ENCODE results near the gene MYLK4.

MYLK4 gene

DNA sequence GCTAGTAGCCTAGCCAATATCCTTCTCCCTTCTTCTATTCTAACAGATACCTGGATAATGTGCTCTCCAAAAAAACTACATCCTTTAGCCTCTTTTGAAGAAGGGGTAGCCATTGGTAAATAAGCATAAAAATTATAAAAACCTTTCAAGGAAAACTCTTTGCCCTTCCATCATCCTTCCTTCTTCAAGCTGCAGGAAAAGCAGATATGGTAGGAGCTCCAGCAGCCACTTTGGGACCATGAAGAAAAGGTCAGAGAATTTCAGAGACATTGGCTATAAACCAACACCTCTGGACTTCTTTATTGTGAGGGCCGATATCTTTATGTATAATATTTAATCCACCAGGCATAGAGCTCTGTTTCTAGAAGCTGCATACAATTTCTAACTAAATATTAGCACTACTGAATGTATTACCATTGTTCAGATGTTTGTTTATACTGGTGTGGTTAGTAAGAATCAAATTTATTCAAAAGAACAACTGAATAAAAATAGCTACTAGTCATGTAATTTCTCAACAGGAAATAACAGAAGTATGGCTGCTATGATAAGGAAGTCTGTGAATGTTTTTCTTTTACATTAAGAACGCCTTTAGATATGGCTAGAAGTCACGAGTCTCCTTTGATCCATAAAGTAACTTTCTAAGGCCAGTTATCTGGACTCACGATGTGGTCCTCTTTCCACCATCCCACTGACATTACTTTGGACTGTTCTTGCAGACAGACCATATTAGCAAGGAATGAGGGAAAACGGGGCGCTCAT lies 32.2 kb downstream of the MYLK4 start:
- Histone ChIP-seq H3K27me3 (ENCODE audit: control insufficient read depth in 1 of 2, insufficient read depth in 1 of 2, low read length in 2 of 2) (no peaks in the 10 kb centered on the region), H3K9ac (ENCODE audit: low read length) (no peak overlapping the region), H3K14ac (ENCODE audit: low read length in 2 of 2) (no peak overlapping the region), H2AFZ (ENCODE audit: low read depth, low read length) (no peak overlapping the region), H3K18ac (ENCODE audit: low read depth in 1 of 2, low read length in 2 of 2) (no peak overlapping the region), H3K9me3 (ENCODE audit: control insufficient read depth, low read length) (no peaks in the 10 kb centered on the region), H3K36me3 (ENCODE audit: control insufficient read depth in 1 of 2, insufficient read depth in 2 of 2, low read depth in 1 of 2, low read length in 2 of 2) (no peaks in the 10 kb centered on the region), H3K4me3 (ENCODE audit: insufficient read depth in 1 of 2, low read depth in 1 of 2, low read length in 2 of 2) (no peak overlapping the region), H2BK5ac (ENCODE audit: low read depth, low read length, poor library complexity, severe bottlenecking) (no peak overlapping the region), H3K4ac (ENCODE audit: low read depth in 1 of 2, low read length in 2 of 2) (no peak overlapping the region), H3K79me1 (replicated peaks; ENCODE audit: low read length, poor library complexity, severe bottlenecking) (no peaks in the 10 kb centered on the region), H2BK12ac (ENCODE audit: low read length in 2 of 2) (no peak overlapping the region), H2BK15ac (ENCODE audit: low read depth, poor library complexity, severe bottlenecking) (no peak overlapping the region), H3K4me1 (ENCODE audit: control insufficient read depth, insufficient read depth, low read depth, low read length) (peaks cover 2% of the 10 kb centered on the region), H3K23ac (ENCODE audit: low read length in 2 of 2) (no peak overlapping the region), H3K27ac (ENCODE audit: low read length, poor library complexity, severe bottlenecking) (no peak overlapping the region), H3K4me2 (ENCODE audit: low read length, poor library complexity, severe bottlenecking) (no peak overlapping the region), H2AK5ac (ENCODE audit: low read length, severe bottlenecking) (no peak overlapping the region), H2BK120ac (ENCODE audit: low read depth, low read length) (no peak overlapping the region), H4K91ac (ENCODE audit: low read length) (no peak overlapping the region), H4K8ac (ENCODE audit: low read length) (no peak overlapping the region)
- no peak for DNase-seq
- WGBS = 91% methylated on average over 5 of the region's 6 CpGs

- no peak overlapping the region for H4K8ac ChIP-seq (ENCODE audit: low read length)
- no peak overlapping the region for H2BK120ac ChIP-seq (ENCODE audit: low read depth, low read length)
- H2BK15ac ChIP-seq (ENCODE audit: low read depth, poor library complexity, severe bottlenecking) = no peak overlapping the region
- H3K4me1 ChIP-seq (ENCODE audit: control insufficient read depth, insufficient read depth, low read depth, low read length) = peaks cover 2% of the 10 kb centered on the region
- no peak overlapping the region for H3K23ac ChIP-seq (ENCODE audit: low read length in 2 of 2)
- H3K4ac ChIP-seq (ENCODE audit: low read depth in 1 of 2, low read length in 2 of 2) = no peak overlapping the region
- H2BK5ac ChIP-seq (ENCODE audit: low read depth, low read length, poor library complexity, severe bottlenecking) = no peak overlapping the region
- no peak overlapping the region for H3K14ac ChIP-seq (ENCODE audit: low read length in 2 of 2)
- 80% methylated on average over 7 of the region's 9 CpGs for WGBS
- H2BK12ac ChIP-seq (ENCODE audit: low read length in 2 of 2) = no peak overlapping the region
- DNase-seq = no peak
- no peak overlapping the region for H2AFZ ChIP-seq (ENCODE audit: low read depth, low read length)
- H3K4me3 ChIP-seq (ENCODE audit: insufficient read depth in 1 of 2, low read depth in 1 of 2, low read length in 2 of 2) = no peak overlapping the region
- H3K27ac ChIP-seq (ENCODE audit: low read length, poor library complexity, severe bottlenecking) = no peak overlapping the region
- H3K9me3 ChIP-seq (ENCODE audit: control insufficient read depth, low read length) = no peaks in the 10 kb centered on the region
- no peak overlapping the region for H3K4me2 ChIP-seq (ENCODE audit: low read length, poor library complexity, severe bottlenecking)
- H2AK5ac ChIP-seq (ENCODE audit: low read length, severe bottlenecking) = no peak overlapping the region
- H4K91ac ChIP-seq (ENCODE audit: low read length) = no peak overlapping the region
- no peaks in the 10 kb centered on the region for H3K27me3 ChIP-seq (ENCODE audit: control insufficient read depth in 1 of 2, insufficient read depth in 1 of 2, low read length in 2 of 2)
- H3K79me1 ChIP-seq (replicated peaks; ENCODE audit: low read length, poor library complexity, severe bottlenecking) = no peaks in the 10 kb centered on the region
- no peak overlapping the region for H3K18ac ChIP-seq (ENCODE audit: low read depth in 1 of 2, low read length in 2 of 2)
- no peak overlapping the region for H3K9ac ChIP-seq (ENCODE audit: low read length)
- no peaks in the 10 kb centered on the region for H3K36me3 ChIP-seq (ENCODE audit: control insufficient read depth in 1 of 2, insufficient read depth in 2 of 2, low read depth in 1 of 2, low read length in 2 of 2)
These were observed 33.6 kb downstream of the MYLK4 start for GRCh38 chr6:2716936-2717700.

DNA sequence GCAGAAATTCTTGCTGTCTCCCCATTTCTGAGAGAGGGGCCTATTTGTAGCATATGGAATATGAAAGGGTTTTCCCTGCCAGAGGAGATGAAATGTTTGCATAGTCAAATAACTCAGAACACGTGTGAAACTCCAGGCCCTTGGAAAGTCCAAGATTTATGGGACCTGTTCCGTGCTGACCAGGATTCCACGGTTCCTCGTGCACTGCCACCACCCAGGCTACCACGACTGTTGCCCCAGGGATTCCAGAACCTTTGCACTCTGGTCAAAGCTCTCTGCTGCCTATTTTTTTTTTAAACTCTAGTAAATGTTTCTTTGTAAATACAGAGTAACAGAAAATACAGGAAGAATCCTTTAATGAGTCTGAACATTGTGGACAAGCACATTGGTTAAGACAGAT lies 35.0 kb downstream of the MYLK4 start:
- Histone ChIP-seq H3K14ac (ENCODE audit: low read length in 2 of 2) (no peak overlapping the region), H3K23ac (ENCODE audit: low read length in 2 of 2) (no peak overlapping the region), H3K18ac (ENCODE audit: low read depth in 1 of 2, low read length in 2 of 2) (no peak overlapping the region), H3K4me2 (ENCODE audit: low read length, poor library complexity, severe bottlenecking) (no peak overlapping the region), H3K27me3 (ENCODE audit: control insufficient read depth in 1 of 2, insufficient read depth in 1 of 2, low read length in 2 of 2) (no peaks in the 10 kb centered on the region), H2BK5ac (ENCODE audit: low read depth, low read length, poor library complexity, severe bottlenecking) (no peak overlapping the region), H2AK5ac (ENCODE audit: low read length, severe bottlenecking) (no peak overlapping the region), H3K4me1 (ENCODE audit: control insufficient read depth, insufficient read depth, low read depth, low read length) (peaks cover 2% of the 10 kb centered on the region), H2BK12ac (ENCODE audit: low read length in 2 of 2) (no peak overlapping the region), H3K27ac (ENCODE audit: low read length, poor library complexity, severe bottlenecking) (no peak overlapping the region), H3K9me3 (ENCODE audit: control insufficient read depth, low read length) (peaks cover 2% of the 10 kb centered on the region), H3K36me3 (ENCODE audit: control insufficient read depth in 1 of 2, insufficient read depth in 2 of 2, low read depth in 1 of 2, low read length in 2 of 2) (no peaks in the 10 kb centered on the region), H2AFZ (ENCODE audit: low read depth, low read length) (no peak overlapping the region), H4K91ac (ENCODE audit: low read length) (no peak overlapping the region), H3K79me1 (replicated peaks; ENCODE audit: low read length, poor library complexity, severe bottlenecking) (no peaks in the 10 kb centered on the region), H3K9ac (ENCODE audit: low read length) (no peak overlapping the region), H4K8ac (ENCODE audit: low read length) (no peak overlapping the region), H3K4ac (ENCODE audit: low read depth in 1 of 2, low read length in 2 of 2) (no peak overlapping the region), H2BK15ac (ENCODE audit: low read depth, poor library complexity, severe bottlenecking) (no peak overlapping the region), H3K4me3 (ENCODE audit: insufficient read depth in 1 of 2, low read depth in 1 of 2, low read length in 2 of 2) (no peak overlapping the region), H2BK120ac (ENCODE audit: low read depth, low read length) (no peak overlapping the region)
- no peak for DNase-seq
- WGBS = 58% methylated on average over 4 of the region's 5 CpGs

DNA sequence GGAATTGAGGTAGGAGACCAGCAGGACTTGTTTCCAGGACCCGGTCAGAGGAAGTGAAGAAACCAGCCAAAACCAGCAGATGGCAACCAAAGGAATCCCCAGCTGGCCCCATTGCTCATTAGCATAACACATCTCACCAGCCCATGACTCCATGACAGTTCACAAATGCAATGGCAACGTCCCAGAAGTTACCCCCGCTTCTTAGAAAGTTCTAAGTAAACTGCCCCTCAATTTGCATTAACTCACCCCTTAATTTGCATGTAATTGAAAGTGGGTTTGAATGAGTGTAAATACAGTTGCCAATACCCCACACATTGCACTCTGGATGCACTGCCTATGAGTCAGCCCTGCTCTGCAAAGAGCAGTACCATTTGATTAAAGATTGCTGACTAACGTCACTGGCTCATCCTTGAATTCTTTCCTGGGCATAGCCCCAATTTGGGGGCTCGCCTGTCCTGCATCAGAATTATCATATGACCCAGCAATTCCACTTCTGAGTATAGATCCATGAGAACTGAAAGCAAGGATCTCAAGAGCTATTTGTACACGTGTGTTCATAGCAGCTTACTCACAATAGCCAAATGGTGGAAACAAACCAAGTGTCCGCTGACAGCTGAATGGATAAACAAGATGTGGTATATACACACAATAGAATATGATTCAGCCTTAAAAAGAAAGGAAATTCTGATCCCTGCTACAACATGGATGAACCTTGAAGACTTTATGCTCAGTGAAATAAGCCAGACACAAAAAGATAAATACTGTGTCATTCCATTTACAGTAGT lies 36.4 kb downstream of the MYLK4 start:
- Histone ChIP-seq H2BK15ac (ENCODE audit: low read depth, poor library complexity, severe bottlenecking) (no peak overlapping the region), H3K9ac (ENCODE audit: low read length) (peak overlapping the region; percentile 31), H3K79me1 (replicated peaks; ENCODE audit: low read length, poor library complexity, severe bottlenecking) (no peaks in the 10 kb centered on the region), H3K14ac (ENCODE audit: low read length in 2 of 2) (no peak overlapping the region), H3K18ac (ENCODE audit: low read depth in 1 of 2, low read length in 2 of 2) (no peak overlapping the region), H3K36me3 (ENCODE audit: control insufficient read depth in 1 of 2, insufficient read depth in 2 of 2, low read depth in 1 of 2, low read length in 2 of 2) (no peaks in the 10 kb centered on the region), H3K4ac (ENCODE audit: low read depth in 1 of 2, low read length in 2 of 2) (no peak overlapping the region), H3K4me1 (ENCODE audit: control insufficient read depth, insufficient read depth, low read depth, low read length) (peaks cover 2% of the 10 kb centered on the region), H3K23ac (ENCODE audit: low read length in 2 of 2) (no peak overlapping the region), H4K91ac (ENCODE audit: low read length) (no peak overlapping the region), H3K27me3 (ENCODE audit: control insufficient read depth in 1 of 2, insufficient read depth in 1 of 2, low read length in 2 of 2) (no peaks in the 10 kb centered on the region), H3K4me2 (ENCODE audit: low read length, poor library complexity, severe bottlenecking) (no peak overlapping the region), H2AK5ac (ENCODE audit: low read length, severe bottlenecking) (no peak overlapping the region), H3K27ac (ENCODE audit: low read length, poor library complexity, severe bottlenecking) (no peak overlapping the region), H2BK12ac (ENCODE audit: low read length in 2 of 2) (no peak overlapping the region), H2AFZ (ENCODE audit: low read depth, low read length) (no peak overlapping the region), H3K9me3 (ENCODE audit: control insufficient read depth, low read length) (peaks cover 9% of the 10 kb centered on the region), H4K8ac (ENCODE audit: low read length) (no peak overlapping the region), H3K4me3 (ENCODE audit: insufficient read depth in 1 of 2, low read depth in 1 of 2, low read length in 2 of 2) (no peak overlapping the region), H2BK5ac (ENCODE audit: low read depth, low read length, poor library complexity, severe bottlenecking) (no peak overlapping the region), H2BK120ac (ENCODE audit: low read depth, low read length) (no peak overlapping the region)
- DNase-seq = peak; percentile 56
- 62% methylated on average over 3 of the region's 7 CpGs for WGBS
